K562 (cell line): ENCODE results near the gene BCORL1. TPM values are rescaled to one million over a fixed set of nuclear protein-coding genes. Genes with fewer than 3 reads are reported as not detected.

Experiments
- ATAC-seq: fragments of 200-7000 bp; cut with Tn5 transposase; 3 replicates; pipeline ENCODE4 v1.9.1; 2020; ENCODE audit warnings: moderate library complexity
- BruUV-seq: library from RNA; stranded (reverse); fragments of 400-500 nt; replicated peaks from 2 replicates; lab custom pipeline; 2021; lab: Mats Ljungman, UMichigan
- CTCF ChIA-PET: fragments of 300-600 bp; formaldehyde crosslinking; extraction: SDS; loops from one replicate; lab custom pipeline; 2021; ENCODE audit warnings: low intra/inter-chr PET ratio; lab: Yijun Ruan, JAX
- POLR2A ChIA-PET: fragments of 300-600, 350-650 bp; sonication (Branson Sonifier 250); formaldehyde crosslinking; extraction: SDS; loops from one replicate; lab custom pipeline; 2021; ENCODE audit warnings: antibody characterized with exemption, inconsistent platforms; lab: Yijun Ruan, JAX
- DNase-seq, 4 experiments: peaks; one replicate each; pipeline versions ENCODE4 v3.0.0 to v3.0.0-alpha.2; 2011 to 2018; ENCODE audit warnings: low spot score in 3 of 4, mixed read lengths in 3 of 4; ENCODE audit errors: extremely low read depth in 1 of 4
- FAIRE-seq: peaks from 2 replicates; lab custom pipeline; 2011; peaks lifted over from hg19 to GRCh38; lab: Jason Lieb, UNC
- H2AFZ ChIP-seq: 2 replicates; pipeline ENCODE4 v1.6.0; 2011; ENCODE audit warnings: low read depth, low read length, control low read depth, inconsistent platforms
- H3K27ac ChIP-seq: fragments of 200-600 bp; 3 replicates; pipeline ENCODE4 v1.8.0; 2011; ENCODE audit warnings: low read depth, mild to moderate bottlenecking, control low read depth, inconsistent platforms, low read length, moderate library complexity, mixed read lengths; ENCODE audit errors: extremely low read depth
- H3K27me3 ChIP-seq, 2 experiments: fragments of 300-600 bp in 1 of 2; 2 replicates in 1 of 2; 3 replicates in 1 of 2; pipeline versions ENCODE4 v1.6.0 to v1.8.0; 2011; ENCODE audit warnings: inconsistent platforms in 2 of 2, low read length in 2 of 2, mild to moderate bottlenecking in 1 of 2, mixed read lengths in 1 of 2, moderate library complexity in 1 of 2; ENCODE audit not compliant: control insufficient read depth in 2 of 2, insufficient read depth in 2 of 2
- H3K36me3 ChIP-seq: fragments of 300-600 bp; 3 replicates; pipeline ENCODE4 v1.8.0; 2011; ENCODE audit warnings: mild to moderate bottlenecking, low read length, inconsistent platforms; ENCODE audit not compliant: control insufficient read depth, insufficient read depth
- H3K4me1 ChIP-seq, 2 experiments: fragments of 200-600 bp in 1 of 2; replicated peaks in 1 of 2; 2 replicates in 1 of 2; 3 replicates in 1 of 2; pipeline versions ENCODE4 v1.5.1 to v1.8.0; 2011; ENCODE audit warnings: inconsistent platforms in 2 of 2, low read length in 2 of 2, mild to moderate bottlenecking in 1 of 2, mixed read lengths in 1 of 2, moderate library complexity in 1 of 2; ENCODE audit not compliant: control insufficient read depth in 2 of 2, insufficient read depth in 2 of 2
- H3K4me2 ChIP-seq: 2 replicates; pipeline ENCODE4 v1.6.1; 2011; ENCODE audit warnings: low read length, control low read depth, inconsistent platforms, mixed read lengths; ENCODE audit not compliant: insufficient read depth
- H3K4me3 ChIP-seq: fragments of 200-600 bp; sonication (generic), shearing (Covaris generic); 2 replicates; pipeline ENCODE4 v1.5.1; 2016; ENCODE audit warnings: control low read depth, inconsistent platforms
- H3K79me2 ChIP-seq: fragments of 200-600 bp; 3 replicates; pipeline ENCODE4 v1.8.0; 2011; ENCODE audit warnings: low read length, inconsistent platforms; ENCODE audit not compliant: control insufficient read depth, insufficient read depth
- H3K9ac ChIP-seq, 2 experiments: 2 replicates each; pipeline versions ENCODE4 v1.6.0 to v1.6.1; 2011; ENCODE audit warnings: low read depth in 2 of 2, low read length in 2 of 2, control low read depth in 1 of 2, inconsistent platforms in 1 of 2, mild to moderate bottlenecking in 1 of 2, mixed read lengths in 1 of 2; ENCODE audit not compliant: insufficient read depth in 1 of 2
- H3K9me1 ChIP-seq: one replicate; pipeline ENCODE4 v1.6.0; 2011; ENCODE audit warnings: inconsistent platforms, mild to moderate bottlenecking, low read length, moderate library complexity; ENCODE audit not compliant: control insufficient read depth, insufficient read depth
- H3K9me3 ChIP-seq: replicated peaks from 2 replicates; pipeline ENCODE4 v1.5.1; 2011; ENCODE audit warnings: low read depth, low read length, inconsistent platforms; ENCODE audit not compliant: control insufficient read depth, insufficient read depth
- H4K20me1 ChIP-seq: replicated peaks from 2 replicates; pipeline ENCODE4 v1.6.1; 2011; ENCODE audit warnings: low read length, inconsistent platforms, mixed read lengths; ENCODE audit not compliant: control insufficient read depth, insufficient read depth
- BCOR ChIP-seq: fragments of 450-650 bp; IDR thresholded peaks from 2 replicates; pipeline ENCODE4 v1.6.1; 2016
- BHLHE40 ChIP-seq: IDR thresholded peaks from 2 replicates; pipeline ENCODE4 v1.6.1; 2011; ENCODE audit warnings: low read length, improper control_type of control experiment
- KDM1A ChIP-seq, 2 experiments: fragments of 450-650 bp; IDR thresholded peaks; 2 replicates each; pipeline ENCODE4 v1.6.1; 2016; ENCODE audit warnings: mild to moderate bottlenecking in 2 of 2
- LARP7 ChIP-seq: fragments of 450-650 bp; IDR thresholded peaks from 2 replicates; pipeline ENCODE4 v1.6.1; 2016
- MTA3 ChIP-seq: fragments of 450-650 bp; formaldehyde crosslinking; IDR thresholded peaks from 2 replicates; pipeline ENCODE4 v1.6.1; 2017; ENCODE audit warnings: mild to moderate bottlenecking, borderline replicate concordance
- NFIC ChIP-seq: fragments of 450-650 bp; IDR thresholded peaks from 2 replicates; pipeline ENCODE4 v1.6.1; 2017; ENCODE audit warnings: mild to moderate bottlenecking, inconsistent platforms
- PHF20 ChIP-seq: fragments of 450-650 bp; IDR thresholded peaks from 2 replicates; pipeline ENCODE4 v1.6.1; 2018; ENCODE audit not compliant: partially characterized antibody
- RBM25 ChIP-seq: fragments of 200-400 bp; formaldehyde crosslinking; IDR thresholded peaks from 2 replicates; pipeline ENCODE4 v1.6.1; 2018; ENCODE audit warnings: low read length, low read depth, moderate library complexity; ENCODE audit not compliant: severe bottlenecking
- RBM34 ChIP-seq: fragments of 200-400 bp; formaldehyde crosslinking; IDR thresholded peaks from 2 replicates; pipeline ENCODE4 v1.6.1; 2018; ENCODE audit warnings: low read length, borderline replicate concordance; ENCODE audit not compliant: insufficient read depth
- SNRNP70 ChIP-seq: fragments of 200-400 bp; formaldehyde crosslinking; optimal IDR thresholded peaks from 2 replicates; pipeline ENCODE3; 2017; ENCODE audit warnings: low read depth, low read length
- SPI1 ChIP-seq: IDR thresholded peaks from 2 replicates; pipeline ENCODE4 v1.6.1; 2011; ENCODE audit warnings: low read depth, low read length, control low read depth, borderline replicate concordance
- TEAD4 ChIP-seq, 2 experiments: sonication (generic) in 1 of 2; formaldehyde crosslinking in 1 of 2; IDR thresholded peaks; 2 replicates each; pipeline versions ENCODE4 v1.6.1 to v1.8.0; 2012 to 2022; ENCODE audit warnings: borderline replicate concordance in 1 of 2, inconsistent platforms in 1 of 2, low read length in 1 of 2, mild to moderate bottlenecking in 1 of 2, missing genetic modification reagents in 1 of 2
- ZNF121 ChIP-seq: sonication (generic); formaldehyde crosslinking; conservative IDR thresholded peaks from 2 replicates; pipeline ENCODE4 v1.8.0; 2022; ENCODE audit warnings: missing genetic modification reagents
- ZNF174 ChIP-seq: fragments of 250-450 bp; sonication (Bioruptor Pico); IDR thresholded peaks from 2 replicates; pipeline ENCODE4 v1.4.0; 2020; ENCODE audit warnings: mild to moderate bottlenecking
- ZNF280B ChIP-seq: fragments of 250-450 bp; sonication (Bioruptor Pico); IDR thresholded peaks from 2 replicates; pipeline ENCODE4 v1.5.1; 2021; ENCODE audit warnings: mild to moderate bottlenecking
- whole genome bisulfite sequencing: fragments of 100-300 bp; shearing (Covaris generic); methylation state at CpG from one replicate; pipeline ENCODE4 v1.1.6; 2016; ENCODE audit warnings: low coverage, mixed read lengths; ENCODE audit not compliant: insufficient coverage; ENCODE audit errors: missing lambda C conversion rate; 5-methylcytosine and 5-hydroxymethylcytosine counted together
- in situ Hi-C: fragments of 300-500 bp; cut with MboI; formaldehyde crosslinking; loops from 4 replicates; pipeline ENCODE4 v1.15.0; 2018; ENCODE audit warnings: inconsistent platforms, mixed read lengths
- intact Hi-C: fragments of 100-400 bp; cut with micrococcal nuclease; formaldehyde crosslinking; loops from 2 replicates; pipeline ENCODE4 v1.14.2; 2022
- polyA plus RNA-seq, 8 experiments: library from polyadenylated mRNA; depleted of rRNA in 4 of 8; stranded (reverse) in 5 of 8; unstranded in 3 of 8; fragments of >200 nt; fragmentation: Nextera tagmentation in 2 of 8; fragmentation: Illumina TruSeq in 1 of 8; extraction: Ambion mirVana in 2 of 8; extraction: Trizol in 1 of 8; gene quantifications; 2 replicates each; pipeline versions ENCODE4 v1.2.1 to v1.2.3, GENCODE V29; 2011 to 2014; ENCODE audit warnings: inconsistent platforms in 1 of 8, missing spikeins in 1 of 8
- total RNA-seq, 7 experiments: library from RNA; depleted of rRNA in 6 of 7; stranded (reverse); fragments of >200 nt in 6 of 7; fragmentation: Illumina TruSeq in 2 of 7; extraction: Trizol in 2 of 7; gene quantifications; 2 replicates each; pipeline versions ENCODE4 v1.2.1 to v1.2.3, GENCODE V29; 2011 to 2021; ENCODE audit warnings: low replicate concordance in 1 of 7
- TF ChIP-seq, protein P1 (sequence below): fragments of 250-450 bp; sonication (Bioruptor Pico); IDR thresholded peaks from 2 replicates; pipeline ENCODE4 v1.4.0; 2020
- TF ChIP-seq, protein P2 (sequence below): sonication (generic); formaldehyde crosslinking; IDR thresholded peaks from 2 replicates; pipeline ENCODE4 v1.8.0; 2022; ENCODE audit warnings: missing genetic modification reagents, mild to moderate bottlenecking, moderate library complexity, borderline replicate concordance

The BCORL1 gene
- total and polyA plus RNA-seq, 9 of the 15 experiments (the other 6 are each of a cell fraction or from before 2014, with no cell fraction given) = 0.48 to 29.6 (median 2.1) TPM

- in situ Hi-C loops = no loop called here
- ATAC-seq (no peak), DNase-seq (no peak), FAIRE-seq (no peak)
- Histone ChIP-seq H3K27me3 (no peaks in the 10 kb centered on the region), H3K4me3 (no peak overlapping the region), H4K20me1 (no peaks in the 10 kb centered on the region), H3K9ac (no peak overlapping the region), H3K79me2 (peaks cover 9% of the 10 kb centered on the region; the same call in 2 of the 3 replicates), H2AFZ (0 out of 2 replicates have a peak overlapping the region, but pooled peaks have one; percentile 67), H3K4me2 (peak overlapping the region; percentile 82), H3K9me1 (no peaks in the 10 kb centered on the region), H3K9me3 (no peaks in the 10 kb centered on the region), H3K4me1 (peaks cover 40 to 49% of the 10 kb centered on the region in 2 experiments), H3K36me3 (no peaks in the 10 kb centered on the region), H3K27ac (no peak overlapping the region)
- 86% methylated on average over 9 of the region's 10 CpGs for WGBS
- TF ChIP-seq TEAD4 (IDR thresholded peaks at IDR 0.05; ENCODE audit: low read length) (no peak), TEAD4 (CRISPR knock-in tag; IDR thresholded peaks at IDR 0.05; ENCODE audit: borderline replicate concordance) (no peak), BCOR (peak; percentile 78), KDM1A (IDR thresholded peaks at IDR 0.05) (peak in 1 of 2 experiments; percentile 53; a peak in 1 of 4 replicates), NFIC (no peak), SPI1 (no peak), LARP7 (no peak), SNRNP70 (no peak), ZNF121 (CRISPR knock-in tag) (peak; percentile 99), RBM25 (peak; percentile 5), MTA3 (no peak), PHF20 (no peak), ZNF174 (CRISPR knock-in tag) (no peak), BHLHE40 (no peak), RBM34 (no peak), ZNF280B (CRISPR knock-in tag) (no peak)
- TF ChIP-seq, protein P1, sequence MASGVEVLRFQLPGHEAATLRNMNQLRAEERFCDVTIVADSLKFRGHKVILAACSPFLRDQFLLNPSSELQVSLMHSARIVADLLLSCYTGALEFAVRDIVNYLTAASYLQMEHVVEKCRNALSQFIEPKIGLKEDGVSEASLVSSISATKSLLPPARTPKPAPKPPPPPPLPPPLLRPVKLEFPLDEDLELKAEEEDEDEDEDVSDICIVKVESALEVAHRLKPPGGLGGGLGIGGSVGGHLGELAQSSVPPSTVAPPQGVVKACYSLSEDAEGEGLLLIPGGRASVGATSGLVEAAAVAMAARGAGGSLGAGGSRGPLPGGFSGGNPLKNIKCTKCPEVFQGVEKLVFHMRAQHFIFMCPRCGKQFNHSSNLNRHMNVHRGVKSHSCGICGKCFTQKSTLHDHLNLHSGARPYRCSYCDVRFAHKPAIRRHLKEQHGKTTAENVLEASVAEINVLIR = no peak
- TF ChIP-seq, protein P2, sequence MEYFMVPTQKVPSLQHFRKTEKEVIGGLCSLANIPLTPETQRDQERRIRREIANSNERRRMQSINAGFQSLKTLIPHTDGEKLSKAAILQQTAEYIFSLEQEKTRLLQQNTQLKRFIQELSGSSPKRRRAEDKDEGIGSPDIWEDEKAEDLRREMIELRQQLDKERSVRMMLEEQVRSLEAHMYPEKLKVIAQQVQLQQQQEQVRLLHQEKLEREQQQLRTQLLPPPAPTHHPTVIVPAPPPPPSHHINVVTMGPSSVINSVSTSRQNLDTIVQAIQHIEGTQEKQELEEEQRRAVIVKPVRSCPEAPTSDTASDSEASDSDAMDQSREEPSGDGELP (CRISPR knock-in tag) = no peak
- BruUV-seq = TSS peak; percentile 82
- POLR2A ChIA-PET = interaction anchor here (2.3 kb wide), 1 partner anchor 16 kb away, joined by 5 read pairs; no protein-coding TSS in a partner anchor
- intact Hi-C loops = no loop called here
- CTCF ChIA-PET = no interaction called here
Observed at GRCh38 chrX:129956145-129956544, 26.3 kb upstream of the BCORL1 start.
